Sigmoid colon (tissue), 4 donors: ENCODE measurements around the gene PEX5.
"Not testable (repeated sequence)": the region's sequence is repeated elsewhere in the genome, so short reads cannot be mapped to it uniquely, and the experiment has no call there.

Source experiments
- POLR2AphosphoS5 ChIP-seq, 4 donors: sonication (generic); formaldehyde crosslinking; IDR thresholded peaks; one replicate each; pipeline ENCODE4 v1.6.1; 2017; ENCODE audit warnings: antibody characterized with exemption in 4 of 4
- TF ChIP-seq, protein P1 (sequence below), 4 experiments: fragments of 450-650 bp in 3 of 4; fragments of 200-600 bp in 1 of 4; IDR thresholded peaks; one replicate each; pipeline ENCODE4 v1.5.1; 2016 to 2019; ENCODE audit warnings: antibody characterized with exemption in 4 of 4, mild to moderate bottlenecking in 3 of 4, moderate library complexity in 2 of 4

DNA sequence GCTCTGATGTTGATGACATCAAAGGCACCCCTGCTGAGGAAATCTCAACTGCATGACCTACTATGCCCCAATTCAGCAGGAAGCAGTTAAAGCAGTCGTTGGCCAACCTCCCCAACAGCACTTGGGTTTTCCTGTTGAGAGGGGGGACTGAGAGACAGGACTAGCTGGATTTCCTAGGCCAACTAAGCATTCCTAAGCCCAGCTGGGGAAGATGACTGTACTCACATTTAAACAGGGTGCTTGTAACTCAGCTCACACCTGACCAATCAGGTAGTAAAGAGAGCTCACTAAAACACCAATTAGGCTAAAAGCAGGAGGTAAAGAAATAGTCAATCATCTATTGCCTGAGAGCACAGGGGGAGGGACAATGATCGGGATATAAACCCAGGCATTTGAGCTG lies 3.4 kb upstream of the PEX5 start:
- TF ChIP-seq POLR2AphosphoS5 (IDR thresholded peaks at IDR 0.05) = not testable (repeated sequence)
- TF ChIP-seq, protein P1, sequence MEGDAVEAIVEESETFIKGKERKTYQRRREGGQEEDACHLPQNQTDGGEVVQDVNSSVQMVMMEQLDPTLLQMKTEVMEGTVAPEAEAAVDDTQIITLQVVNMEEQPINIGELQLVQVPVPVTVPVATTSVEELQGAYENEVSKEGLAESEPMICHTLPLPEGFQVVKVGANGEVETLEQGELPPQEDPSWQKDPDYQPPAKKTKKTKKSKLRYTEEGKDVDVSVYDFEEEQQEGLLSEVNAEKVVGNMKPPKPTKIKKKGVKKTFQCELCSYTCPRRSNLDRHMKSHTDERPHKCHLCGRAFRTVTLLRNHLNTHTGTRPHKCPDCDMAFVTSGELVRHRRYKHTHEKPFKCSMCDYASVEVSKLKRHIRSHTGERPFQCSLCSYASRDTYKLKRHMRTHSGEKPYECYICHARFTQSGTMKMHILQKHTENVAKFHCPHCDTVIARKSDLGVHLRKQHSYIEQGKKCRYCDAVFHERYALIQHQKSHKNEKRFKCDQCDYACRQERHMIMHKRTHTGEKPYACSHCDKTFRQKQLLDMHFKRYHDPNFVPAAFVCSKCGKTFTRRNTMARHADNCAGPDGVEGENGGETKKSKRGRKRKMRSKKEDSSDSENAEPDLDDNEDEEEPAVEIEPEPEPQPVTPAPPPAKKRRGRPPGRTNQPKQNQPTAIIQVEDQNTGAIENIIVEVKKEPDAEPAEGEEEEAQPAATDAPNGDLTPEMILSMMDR (IDR thresholded peaks at IDR 0.05) = not testable (repeated sequence)
